GM18873 (cell line): Measurements from ENCODE around the gene KRT71.

Source experiments
- ATAC-seq: cut with Tn5 transposase; IDR thresholded peaks from one replicate; pipeline ENCODE4 v1.9.1; 2021; ENCODE audit warnings: mild to moderate bottlenecking, moderate library complexity, moderate number of reproducible peaks; ENCODE audit not compliant: unreplicated experiment, low FRiP score

KRT71 gene

DNA sequence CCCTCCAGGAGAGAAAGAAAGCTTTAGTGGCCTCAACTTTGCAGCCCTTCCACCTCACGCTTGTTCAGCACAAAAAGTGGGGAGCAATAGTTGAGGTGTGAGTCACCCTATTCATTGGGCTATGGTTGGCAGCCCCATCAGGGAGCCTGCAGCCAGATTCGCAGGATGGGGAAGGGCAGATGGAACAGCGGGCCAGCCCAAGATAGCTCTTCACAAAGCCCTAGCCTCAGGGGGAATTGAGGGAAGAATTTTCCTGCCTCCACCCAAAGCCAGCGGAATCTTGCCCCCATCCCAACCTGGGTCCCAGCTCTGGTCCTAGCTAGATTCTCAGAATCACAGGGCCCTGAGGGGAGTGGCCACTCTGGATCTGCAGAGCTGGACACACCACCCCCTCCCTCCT is 29.1 kb downstream of the KRT71 start:
- ATAC-seq, result no peak

DNA sequence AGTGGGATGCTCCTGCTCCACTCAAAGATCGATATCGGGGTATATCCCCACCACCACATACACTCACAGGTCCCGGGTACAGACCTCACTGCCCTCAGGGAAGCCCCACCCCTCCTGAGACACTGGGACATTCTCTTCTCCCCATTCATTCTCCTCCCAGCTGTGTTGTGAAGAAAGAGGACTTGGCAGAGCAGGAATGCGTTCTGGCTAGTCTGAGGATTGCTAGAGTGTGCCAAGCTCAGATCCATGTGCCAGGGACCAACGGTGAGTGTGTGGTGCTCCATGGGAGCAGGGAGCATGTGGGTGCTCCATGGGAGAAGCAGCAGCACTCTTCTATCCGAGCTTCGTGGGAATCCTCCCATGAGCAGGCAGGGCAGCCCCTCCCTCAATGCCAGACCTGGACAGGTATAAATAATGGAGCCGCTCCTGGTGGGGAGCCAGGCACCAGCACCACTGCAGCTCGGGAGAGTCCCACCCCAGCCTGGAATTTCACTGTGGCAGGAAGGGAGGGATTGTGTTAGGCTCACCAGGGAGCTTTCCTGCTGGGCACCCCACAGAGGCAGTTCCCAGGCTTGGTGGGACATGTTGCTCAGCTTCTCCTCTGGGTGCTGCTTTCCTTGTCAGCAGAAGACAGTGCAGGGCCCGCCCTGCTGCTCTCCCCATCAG is 30.5 kb downstream of the KRT71 start:
- ATAC-seq, result no peak

DNA sequence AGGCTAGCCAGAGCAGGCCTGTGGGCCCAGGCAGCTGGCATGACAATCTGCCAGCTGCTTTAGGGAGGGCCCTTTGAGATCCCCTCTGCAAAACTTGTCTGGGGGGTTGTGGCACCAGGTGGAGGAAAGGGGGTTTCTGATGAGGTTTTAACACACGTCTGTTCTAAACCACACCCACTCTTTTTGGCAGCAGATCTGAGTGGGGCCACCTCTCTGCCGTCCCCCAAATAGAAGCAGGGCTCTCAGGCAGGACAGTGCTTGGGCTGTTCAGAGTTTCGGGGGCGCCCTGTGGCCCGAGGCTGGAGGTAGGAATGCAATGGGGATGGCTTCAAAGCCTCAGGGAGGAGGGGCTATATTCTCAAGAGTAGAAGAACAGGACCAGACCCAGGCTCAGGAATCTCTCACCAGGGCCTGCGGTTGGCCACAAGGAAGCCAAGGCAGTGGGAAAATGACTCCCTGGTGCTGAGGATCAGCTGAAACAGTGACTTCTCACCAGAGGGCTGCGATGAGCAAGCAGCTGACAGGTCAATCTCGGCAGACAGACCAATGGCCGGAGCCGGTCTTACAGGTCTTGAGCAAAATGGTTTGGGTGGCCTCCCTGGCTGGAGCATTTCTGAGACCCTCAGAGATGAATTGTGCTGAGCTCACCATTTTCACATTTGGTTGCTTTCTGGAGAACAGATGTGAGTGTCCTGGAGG is 31.2 kb downstream of the KRT71 start:
- ATAC-seq, result no peak

DNA sequence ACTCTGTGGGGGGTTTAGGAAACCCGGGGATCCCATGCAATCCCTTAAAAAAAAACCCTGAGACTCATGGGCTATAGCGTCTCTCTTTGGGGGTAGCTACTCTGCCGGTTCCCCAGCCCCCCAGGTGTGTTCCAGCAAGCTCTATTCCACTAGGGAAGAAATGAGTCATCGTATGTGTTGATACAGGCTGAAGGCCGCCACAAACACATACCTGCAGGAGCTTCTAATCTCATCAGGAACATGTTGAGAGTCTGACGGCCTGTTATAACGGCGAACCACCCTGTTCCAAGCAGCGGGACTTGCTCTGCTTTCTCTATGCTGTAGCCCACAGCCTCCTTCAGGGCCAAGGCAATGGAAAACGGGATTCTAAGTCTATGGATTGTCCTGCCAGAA is 31.8 kb downstream of the KRT71 start:
- no peak for ATAC-seq

DNA sequence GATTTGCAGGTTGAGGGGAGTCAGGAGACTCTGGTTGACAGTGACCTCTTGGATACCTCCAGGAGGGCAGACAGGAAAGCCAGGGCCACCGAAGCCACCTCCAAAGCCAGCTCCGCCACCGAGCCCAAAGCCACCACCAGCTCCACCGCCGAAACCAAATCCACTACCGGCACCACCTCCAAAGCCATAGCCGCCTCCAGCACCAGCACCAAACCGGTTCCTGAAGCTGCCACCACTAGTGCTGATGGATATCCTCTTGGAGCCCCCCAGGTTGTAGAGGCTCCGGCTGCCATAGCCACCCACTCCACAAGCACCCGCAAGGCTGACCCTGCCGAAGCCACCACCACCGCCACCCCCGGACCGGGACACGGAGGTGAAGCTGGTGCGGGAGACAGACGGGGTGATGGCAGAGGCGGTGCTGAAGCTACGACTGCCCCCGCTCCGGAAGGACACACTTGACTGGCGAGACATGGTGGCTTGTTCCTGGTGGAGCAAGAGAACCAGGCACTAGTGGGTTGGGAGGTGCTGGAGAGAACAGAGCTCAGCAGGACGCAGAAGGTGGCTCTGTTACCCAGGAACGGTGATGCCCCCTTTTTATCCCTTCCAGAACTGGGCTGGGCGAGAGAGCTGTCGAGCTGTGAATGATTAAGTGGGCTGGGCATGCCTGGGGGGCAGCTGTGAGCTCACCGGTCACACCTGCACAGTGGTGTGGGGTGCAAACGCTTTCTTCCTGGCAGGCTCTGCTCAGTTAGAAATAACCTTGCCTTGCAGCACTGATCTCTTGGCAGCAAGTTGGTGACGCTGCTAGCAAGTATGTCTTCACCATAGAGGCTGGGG is 32.9 kb downstream of the KRT71 start, which contains the start of gene KRT5:
TSS of gene KRT5 (minus strand) at position 569 of the 837 bp plus-strand sequence. CDS start at position 471, 98 bp downstream.
- no peak for ATAC-seq

DNA sequence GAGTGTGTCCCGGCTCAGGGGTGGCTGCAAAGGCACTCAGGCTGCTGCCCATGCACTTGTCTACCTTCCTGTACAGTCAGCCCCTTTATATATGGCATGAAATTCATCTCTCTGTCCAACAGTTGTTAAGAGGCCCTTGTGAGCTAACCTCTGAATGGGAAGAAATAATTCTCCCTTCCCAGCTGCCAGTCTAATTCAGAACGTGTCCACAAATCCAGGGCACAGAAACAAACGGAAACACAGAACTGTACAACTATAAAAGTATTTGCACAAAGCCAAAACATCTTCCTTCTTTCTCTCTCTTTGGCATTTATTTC is 33.6 kb downstream of the KRT71 start:
- no peak for ATAC-seq

DNA sequence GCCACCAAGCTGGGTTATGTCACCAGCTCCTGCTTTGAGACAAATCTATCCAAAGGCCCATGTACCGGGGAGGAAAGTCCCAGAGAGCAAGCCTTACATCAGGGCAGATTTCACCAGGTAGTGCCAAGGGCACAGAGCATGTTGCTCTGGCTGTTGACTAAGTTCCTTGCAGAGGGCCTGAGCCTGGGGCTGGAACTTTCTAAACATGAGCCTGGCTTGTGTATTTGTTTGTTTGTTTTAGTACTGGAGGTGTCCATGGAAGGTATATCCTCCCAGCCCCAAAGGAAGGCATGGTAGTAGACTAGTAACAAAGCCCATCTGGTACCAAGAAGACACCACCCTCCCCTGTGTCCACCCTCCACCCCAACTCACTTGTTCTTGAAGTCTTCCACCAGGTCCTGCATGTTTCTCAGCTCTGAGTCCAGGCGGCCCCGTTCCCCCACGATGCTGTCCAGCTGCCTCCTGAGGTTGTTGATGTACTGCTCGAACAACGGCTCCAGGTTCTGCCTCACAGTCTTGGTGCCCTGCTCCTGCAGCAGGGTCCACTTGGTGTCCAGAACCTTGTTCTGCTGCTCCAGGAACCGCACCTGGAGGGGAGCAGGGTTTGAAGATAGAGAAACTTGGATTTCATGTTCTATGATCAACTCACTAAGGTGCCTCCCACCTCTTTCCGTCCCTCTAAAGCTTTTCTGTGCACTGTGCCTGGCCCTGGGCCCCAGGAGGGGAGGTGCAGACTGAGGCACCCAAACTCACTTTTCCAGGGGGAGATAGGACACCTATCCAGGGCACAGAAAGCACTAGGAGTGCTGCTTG is 34.2 kb downstream of the KRT71 start:
- no peak for ATAC-seq

DNA sequence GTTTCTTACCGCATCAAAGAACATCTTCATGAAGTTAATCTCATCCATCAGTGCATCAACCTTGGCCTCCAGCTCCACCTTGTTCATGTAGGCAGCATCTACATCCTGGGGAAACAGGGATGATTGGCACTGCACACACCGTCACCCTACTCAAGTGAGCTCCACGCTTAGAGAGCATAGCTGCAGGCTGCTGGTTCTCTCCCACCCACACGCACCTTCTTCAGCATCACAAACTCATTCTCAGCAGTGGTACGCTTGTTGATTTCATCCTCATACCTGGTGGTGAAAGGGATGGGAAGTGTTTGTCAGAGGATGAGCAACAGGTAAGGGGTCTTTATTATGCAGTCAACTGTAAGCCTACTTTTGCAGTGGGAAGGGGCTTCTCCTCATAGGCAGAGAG is 35.1 kb downstream of the KRT71 start:
- ATAC-seq, result no peak

DNA sequence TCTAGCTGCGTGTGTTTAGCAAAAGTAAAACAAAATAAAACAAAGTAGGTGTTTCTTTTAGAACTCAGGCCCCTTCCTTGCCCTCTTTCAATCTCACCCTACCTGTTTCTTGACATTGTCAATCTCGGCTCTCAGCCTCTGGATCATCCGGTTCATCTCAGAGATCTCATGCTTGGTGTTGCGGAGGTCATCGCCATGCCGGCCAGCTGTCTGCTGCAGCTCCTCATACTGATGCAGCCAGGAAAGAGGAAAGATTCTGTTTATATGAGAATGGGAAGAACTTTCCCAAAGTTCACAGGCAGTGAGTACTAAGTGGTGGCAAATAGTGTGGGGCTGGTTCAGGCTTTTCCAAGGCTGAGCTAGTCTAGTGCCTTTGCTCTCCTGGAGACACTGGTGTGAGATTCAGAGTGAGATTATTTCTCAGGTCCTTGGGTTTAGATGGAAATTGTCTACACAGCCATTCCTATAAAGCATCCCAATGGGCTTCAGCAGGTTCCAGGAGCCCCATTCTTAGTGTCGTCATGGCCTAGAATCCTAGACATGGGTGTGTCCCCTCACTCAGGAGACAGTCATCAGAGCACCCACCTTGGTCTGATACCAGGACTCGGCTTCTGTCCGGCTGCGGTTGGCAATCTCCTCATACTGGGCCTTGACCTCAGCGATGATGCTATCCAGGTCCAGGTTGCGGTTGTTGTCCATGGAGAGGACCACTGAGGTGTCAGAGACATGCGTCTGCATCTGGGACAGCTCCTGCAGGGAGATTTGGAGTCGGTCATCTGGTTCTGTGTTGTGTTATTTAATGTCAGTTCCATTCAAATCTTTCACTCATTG is 35.7 kb downstream of the KRT71 start:
- no peak for ATAC-seq

DNA sequence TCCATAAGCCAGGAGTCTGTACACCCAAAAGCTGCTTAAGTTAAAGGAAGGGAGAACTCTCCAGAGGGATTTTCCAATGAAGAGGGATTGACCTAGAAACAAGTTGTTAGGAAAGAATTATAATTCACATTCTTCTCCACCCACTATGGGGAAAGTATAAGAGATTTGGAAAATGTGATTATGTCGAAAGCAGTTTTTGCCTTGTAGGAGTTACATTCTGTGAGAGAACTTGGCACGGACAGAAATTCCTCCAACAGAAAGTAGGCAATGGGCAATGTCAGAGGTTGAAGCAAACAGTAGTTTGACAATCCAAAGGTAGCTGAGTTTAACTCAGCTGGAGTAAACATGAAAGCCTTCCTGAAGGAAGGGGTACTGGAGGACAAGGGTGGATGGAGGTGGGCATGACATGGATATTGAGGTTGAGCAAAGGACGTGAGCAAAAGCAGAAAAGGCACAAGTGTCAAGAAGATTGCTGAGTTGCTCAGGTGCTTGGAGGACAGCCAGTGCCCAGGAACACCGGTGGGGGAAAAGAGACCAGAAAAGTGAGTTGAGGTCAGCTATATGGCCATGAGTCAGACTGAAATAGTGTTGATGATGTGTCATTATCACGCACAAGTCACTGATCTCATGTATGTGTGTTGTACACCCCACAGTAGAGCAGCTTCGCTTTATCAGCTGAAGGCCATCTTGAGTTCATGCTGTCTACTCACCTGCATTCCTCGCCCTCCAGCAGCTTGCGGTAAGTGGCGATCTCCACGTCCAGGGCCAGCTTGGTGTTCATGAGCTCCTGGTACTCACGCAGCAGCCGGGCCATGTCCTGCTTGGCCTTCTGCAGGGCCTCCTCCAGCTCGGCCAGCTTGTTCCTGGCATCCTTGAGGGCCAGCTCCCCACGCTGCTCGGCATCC is 36.8 kb downstream of the KRT71 start:
- ATAC-seq, result no peak

DNA sequence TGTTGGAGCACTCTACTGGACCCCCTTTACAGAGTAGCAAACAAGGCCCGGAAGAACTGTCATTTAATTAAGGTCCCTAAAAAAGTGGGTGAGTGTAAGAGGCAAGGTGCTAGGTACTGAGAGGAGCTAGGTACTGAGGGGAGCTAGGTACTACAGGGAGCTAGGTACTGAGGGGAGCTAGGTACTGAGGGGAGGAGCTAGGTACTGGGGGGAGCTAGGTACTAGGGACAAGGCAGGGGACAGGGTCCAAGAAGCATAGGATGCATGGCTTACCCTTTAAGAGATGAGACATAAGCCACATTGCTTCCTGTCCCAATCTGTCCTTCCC is 37.7 kb downstream of the KRT71 start:
- ATAC-seq, result no peak

DNA sequence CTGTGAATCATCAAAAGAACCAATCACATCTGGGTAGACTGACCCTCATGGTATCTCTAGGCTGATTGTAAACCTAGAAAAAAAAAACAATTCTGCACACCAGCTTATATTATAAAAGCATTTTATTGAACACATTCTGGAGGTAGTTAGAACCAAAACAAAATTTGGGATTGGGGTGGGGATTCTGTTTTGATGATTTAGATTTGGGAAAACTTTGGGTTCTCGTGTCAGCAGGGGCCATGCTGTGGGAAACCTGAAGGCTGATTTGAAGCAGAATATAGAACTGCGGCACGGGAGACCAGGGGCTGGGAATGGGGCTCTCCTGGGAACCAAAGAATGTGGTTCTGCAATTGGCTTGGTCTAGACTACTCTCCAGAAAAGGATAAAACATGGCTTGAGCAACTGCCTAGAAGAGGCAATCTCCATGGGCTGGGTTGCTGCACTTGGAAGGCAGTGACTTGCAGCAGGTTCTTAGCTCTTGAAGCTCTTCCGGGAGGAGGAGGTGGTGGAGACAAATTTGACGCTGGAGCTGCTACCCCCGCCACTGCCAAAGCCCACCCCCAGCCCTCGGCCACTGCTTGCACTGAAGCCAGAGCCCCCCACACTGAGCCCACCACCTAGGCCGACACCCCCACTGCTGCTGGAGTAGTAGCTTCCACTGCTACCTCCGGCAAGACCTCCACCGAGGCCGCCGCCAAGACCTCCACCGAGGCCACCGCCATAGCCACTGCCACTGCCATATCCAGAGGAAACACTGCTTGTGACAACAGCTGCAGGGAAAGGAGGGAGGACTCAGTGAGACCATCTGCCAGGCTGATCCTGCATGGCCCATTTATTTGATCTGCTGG is 38.2 kb downstream of the KRT71 start:
- ATAC-seq, result no peak

DNA sequence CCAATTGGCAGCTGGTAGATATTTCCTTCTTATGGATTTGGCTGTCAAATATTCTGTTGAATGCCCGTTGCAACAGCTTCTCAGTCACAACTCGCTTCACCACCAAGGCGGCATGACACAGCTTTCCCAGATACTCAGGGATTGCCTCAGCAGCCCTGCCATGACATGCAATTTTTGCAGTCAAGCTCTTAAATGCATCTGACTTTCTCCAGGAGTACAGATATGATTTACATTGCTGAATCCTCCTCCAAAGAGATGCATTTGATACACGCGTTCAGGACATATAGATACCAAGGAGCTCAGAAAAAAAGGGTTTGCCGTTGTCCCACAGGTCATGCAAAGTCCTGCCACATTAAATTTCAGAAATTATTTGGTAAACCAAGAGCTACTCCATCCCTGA is 39.2 kb downstream of the KRT71 start:
- no peak for ATAC-seq

DNA sequence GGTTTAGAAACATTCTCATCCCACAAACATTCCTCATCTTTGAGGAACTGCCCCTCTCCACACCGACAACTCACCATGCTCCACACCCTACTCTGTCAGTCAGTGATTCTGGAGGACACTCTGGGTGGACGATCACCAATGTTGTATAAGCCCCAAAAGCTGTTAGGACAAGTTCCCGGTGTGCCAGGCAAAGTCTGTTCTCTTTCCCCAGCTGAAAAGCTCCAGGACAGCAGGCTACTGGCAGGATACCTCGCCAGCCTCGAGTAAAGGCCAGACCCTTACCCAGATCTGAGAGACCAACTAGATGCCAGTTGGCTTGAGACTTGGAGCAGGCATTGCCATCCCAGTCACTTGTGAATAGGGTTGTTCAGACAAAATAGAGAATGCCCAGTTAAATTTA is 44.7 kb downstream of the KRT71 start:
- ATAC-seq, result no peak

DNA sequence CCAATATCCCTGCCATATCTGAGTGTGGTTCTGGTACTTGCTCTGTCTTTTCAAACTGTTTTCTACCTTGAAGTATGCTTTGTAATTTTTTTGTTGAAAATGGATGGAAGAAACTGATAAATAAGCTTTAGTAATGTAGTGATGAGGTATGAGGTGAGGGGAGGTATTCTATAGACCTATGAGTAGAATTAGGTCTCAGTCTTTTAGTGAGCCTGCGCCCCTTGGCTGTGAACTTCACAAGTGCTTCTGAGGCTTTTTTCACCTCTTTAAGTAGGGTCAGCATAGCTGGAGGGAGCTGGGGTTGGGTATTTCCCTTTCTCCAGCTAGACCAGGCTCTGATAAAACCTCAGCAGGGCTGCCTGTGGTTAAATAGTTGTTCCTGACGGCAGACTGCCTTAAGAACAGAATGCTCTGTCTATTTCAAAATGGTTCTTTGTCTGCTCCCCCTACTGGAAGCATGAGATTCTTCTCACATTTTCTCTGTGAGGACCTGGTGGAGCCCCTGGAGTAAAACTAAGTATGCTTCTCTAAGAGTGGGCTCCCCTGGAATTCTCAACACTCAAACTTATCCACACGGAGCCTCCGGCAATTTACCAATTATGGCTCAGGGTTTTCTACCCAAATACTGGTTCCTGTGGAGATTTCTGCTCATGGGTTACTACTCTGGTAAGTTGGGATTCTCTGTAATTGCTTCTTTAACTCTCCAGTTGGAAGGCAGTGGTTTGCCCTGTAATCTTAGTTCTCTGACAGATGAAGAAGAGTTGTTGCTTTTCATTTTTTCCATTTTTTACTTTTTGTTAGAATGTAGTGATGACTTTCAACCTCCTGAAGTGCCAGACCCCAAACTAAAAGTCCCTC is 45.9 kb downstream of the KRT71 start:
- no peak for ATAC-seq

DNA sequence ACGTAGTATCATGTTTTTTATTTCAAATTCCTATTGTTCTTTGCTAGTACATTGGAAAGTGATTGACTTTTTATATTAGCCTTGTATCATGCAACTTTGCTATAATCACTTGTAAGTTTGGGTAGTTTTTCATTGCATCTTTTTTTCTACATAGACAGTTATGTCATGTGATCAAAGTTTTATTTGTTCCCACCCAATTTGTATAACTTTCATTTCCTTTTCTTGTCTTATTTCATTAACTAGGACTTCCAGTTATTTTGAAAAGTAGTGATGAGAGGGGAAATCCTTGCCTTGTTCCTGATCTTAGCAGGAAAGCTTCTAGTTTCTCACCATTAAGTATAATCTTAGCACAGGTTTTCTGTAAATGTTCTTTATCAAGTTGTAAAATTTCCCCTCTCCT is 50.1 kb downstream of the KRT71 start:
- no peak for ATAC-seq

DNA sequence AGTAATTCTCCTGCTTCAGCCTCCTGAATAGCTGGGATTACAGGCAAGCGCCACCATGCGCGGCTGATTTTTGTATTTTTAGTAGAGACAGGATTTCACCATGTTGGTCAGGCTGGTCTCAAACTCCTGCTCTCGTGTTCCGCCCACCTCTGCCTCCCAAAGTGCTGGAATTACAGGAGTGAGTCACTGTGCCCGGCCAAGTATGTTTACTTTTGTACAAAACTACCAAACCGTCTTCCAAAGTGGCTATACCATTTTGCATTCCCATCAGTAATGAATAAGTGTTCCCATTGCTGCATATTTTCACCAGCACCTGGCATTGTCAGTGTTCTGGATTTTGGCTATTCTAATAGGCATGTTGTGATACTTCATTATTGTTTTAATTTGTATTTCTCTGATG is 51.5 kb downstream of the KRT71 start:
- no peak for ATAC-seq
